ENCODE results near the gene RTEL1. TPM values are rescaled to one million over a fixed set of nuclear protein-coding genes. Genes with fewer than 3 reads are reported as not detected.

The RTEL1 gene
- total RNA-seq, 1 donor from 2014 or later: 20.2 TPM

- DNase-seq (ENCODE audit: low spot score): no peak
- Mint-ChIP-seq H3K9me3 (ENCODE audit: unreplicated experiment) (no peaks in the 10 kb centered on the region), H3K4me1 (ENCODE audit: unreplicated experiment) (peaks cover 4% of the 10 kb centered on the region), H3K27ac (ENCODE audit: unreplicated experiment) (no peak overlapping the region), H3K4me3 (ENCODE audit: unreplicated experiment) (no peak overlapping the region), H3K27me3 (ENCODE audit: unreplicated experiment) (peaks cover 9% of the 10 kb centered on the region), H3K36me3 (ENCODE audit: low read depth, unreplicated experiment) (peaks cover 4% of the 10 kb centered on the region)
- TF ChIP-seq, protein P1, sequence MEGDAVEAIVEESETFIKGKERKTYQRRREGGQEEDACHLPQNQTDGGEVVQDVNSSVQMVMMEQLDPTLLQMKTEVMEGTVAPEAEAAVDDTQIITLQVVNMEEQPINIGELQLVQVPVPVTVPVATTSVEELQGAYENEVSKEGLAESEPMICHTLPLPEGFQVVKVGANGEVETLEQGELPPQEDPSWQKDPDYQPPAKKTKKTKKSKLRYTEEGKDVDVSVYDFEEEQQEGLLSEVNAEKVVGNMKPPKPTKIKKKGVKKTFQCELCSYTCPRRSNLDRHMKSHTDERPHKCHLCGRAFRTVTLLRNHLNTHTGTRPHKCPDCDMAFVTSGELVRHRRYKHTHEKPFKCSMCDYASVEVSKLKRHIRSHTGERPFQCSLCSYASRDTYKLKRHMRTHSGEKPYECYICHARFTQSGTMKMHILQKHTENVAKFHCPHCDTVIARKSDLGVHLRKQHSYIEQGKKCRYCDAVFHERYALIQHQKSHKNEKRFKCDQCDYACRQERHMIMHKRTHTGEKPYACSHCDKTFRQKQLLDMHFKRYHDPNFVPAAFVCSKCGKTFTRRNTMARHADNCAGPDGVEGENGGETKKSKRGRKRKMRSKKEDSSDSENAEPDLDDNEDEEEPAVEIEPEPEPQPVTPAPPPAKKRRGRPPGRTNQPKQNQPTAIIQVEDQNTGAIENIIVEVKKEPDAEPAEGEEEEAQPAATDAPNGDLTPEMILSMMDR (IDR thresholded peaks at IDR 0.05; ENCODE audit: unreplicated experiment): no peak
Observed at GRCh38 chr20:63693733-63694583, 35.8 kb downstream of the RTEL1 start.

- Mint-ChIP-seq H3K36me3 (ENCODE audit: low read depth, unreplicated experiment) (peaks cover 4% of the 10 kb centered on the region), H3K4me1 (ENCODE audit: unreplicated experiment) (peaks cover 4% of the 10 kb centered on the region), H3K9me3 (ENCODE audit: unreplicated experiment) (no peaks in the 10 kb centered on the region), H3K27ac (ENCODE audit: unreplicated experiment) (no peak overlapping the region), H3K4me3 (ENCODE audit: unreplicated experiment) (no peak overlapping the region), H3K27me3 (ENCODE audit: unreplicated experiment) (peaks cover 9% of the 10 kb centered on the region)
- TF ChIP-seq, protein P1 (IDR thresholded peaks at IDR 0.05; ENCODE audit: unreplicated experiment): no peak
- no peak for DNase-seq (ENCODE audit: low spot score)
Observed at GRCh38 chr20:63694584-63695423, 36.7 kb downstream of the RTEL1 start.

DNA sequence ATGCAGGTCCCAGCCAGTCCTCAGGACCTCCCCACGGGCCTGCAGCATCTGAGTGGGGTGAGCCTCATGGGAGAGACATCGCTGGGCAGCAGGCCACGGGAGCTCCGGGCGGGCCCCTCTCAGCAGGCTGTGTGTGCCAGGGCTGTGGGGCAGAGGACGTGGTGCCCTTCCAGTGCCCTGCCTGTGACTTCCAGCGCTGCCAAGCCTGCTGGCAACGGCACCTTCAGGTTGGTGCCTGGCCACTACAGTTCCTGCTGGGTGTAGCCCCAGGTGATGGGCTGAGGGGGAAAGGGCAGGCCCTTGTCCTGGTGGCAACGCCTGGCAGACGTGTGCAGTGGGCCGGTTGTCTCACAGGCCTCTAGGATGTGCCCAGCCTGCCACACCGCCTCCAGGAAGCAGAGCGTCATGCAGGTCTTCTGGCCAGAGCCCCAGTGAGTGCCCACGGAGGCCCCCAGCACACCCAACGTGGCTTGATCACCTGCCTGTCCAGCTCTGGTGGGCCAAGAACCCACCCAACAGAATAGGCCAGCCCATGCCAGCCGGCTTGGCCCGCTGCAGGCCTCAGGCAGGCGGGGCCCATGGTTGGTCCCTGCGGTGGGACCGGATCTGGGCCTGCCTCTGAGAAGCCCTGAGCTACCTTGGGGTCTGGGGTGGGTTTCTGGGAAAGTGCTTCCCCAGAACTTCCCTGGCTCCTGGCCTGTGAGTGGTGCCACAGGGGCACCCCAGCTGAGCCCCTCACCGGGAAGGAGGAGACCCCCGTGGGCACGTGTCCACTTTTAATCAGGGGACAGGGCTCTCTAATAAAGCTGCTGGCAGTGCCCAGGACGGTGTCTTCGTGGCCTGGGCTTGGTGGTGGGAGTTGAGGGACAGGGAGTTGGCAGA lies 37.6 kb downstream of the RTEL1 start:
- H3K27ac Mint-ChIP-seq (ENCODE audit: unreplicated experiment): no peak overlapping the region
- peaks cover 4% of the 10 kb centered on the region for H3K36me3 Mint-ChIP-seq (ENCODE audit: low read depth, unreplicated experiment)
- H3K4me3 Mint-ChIP-seq (ENCODE audit: unreplicated experiment): no peak overlapping the region
- TF ChIP-seq, protein P1 (IDR thresholded peaks at IDR 0.05; ENCODE audit: unreplicated experiment): no peak
- DNase-seq (ENCODE audit: low spot score): no peak
- peaks cover 4% of the 10 kb centered on the region for H3K4me1 Mint-ChIP-seq (ENCODE audit: unreplicated experiment)
- H3K9me3 Mint-ChIP-seq (ENCODE audit: unreplicated experiment): no peaks in the 10 kb centered on the region
- peaks cover 12% of the 10 kb centered on the region for H3K27me3 Mint-ChIP-seq (ENCODE audit: unreplicated experiment)

DNA sequence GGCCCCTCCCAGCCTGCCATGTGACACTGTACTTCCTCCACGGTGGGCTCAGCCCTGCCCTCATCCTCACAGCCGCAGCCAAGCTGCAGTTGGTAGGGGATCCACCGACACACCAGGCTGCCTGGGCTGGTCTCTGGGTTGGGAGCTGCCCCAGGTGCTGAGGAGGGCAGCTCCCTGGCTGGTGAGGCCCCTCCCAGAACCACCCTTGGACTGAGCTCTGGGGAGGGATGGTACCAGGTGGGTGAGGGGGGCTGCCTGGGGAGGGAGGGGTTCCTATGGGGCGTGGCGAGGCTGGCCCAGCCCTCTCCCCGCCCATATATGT lies 38.2 kb downstream of the RTEL1 start:
- no peak overlapping the region for H3K27ac Mint-ChIP-seq (ENCODE audit: unreplicated experiment)
- H3K27me3 Mint-ChIP-seq (ENCODE audit: unreplicated experiment): peaks cover 12% of the 10 kb centered on the region
- TF ChIP-seq, protein P1 (IDR thresholded peaks at IDR 0.05; ENCODE audit: unreplicated experiment): no peak
- peaks cover 4% of the 10 kb centered on the region for H3K36me3 Mint-ChIP-seq (ENCODE audit: low read depth, unreplicated experiment)
- H3K4me1 Mint-ChIP-seq (ENCODE audit: unreplicated experiment): peaks cover 4% of the 10 kb centered on the region
- H3K4me3 Mint-ChIP-seq (ENCODE audit: unreplicated experiment): no peak overlapping the region
- H3K9me3 Mint-ChIP-seq (ENCODE audit: unreplicated experiment): no peaks in the 10 kb centered on the region
- no peak for DNase-seq (ENCODE audit: low spot score)

All from endothelial cell (in vitro differentiated cells).